HUES64 (cell line): ENCODE measurements around the gene RBBP4.
"Not testable (repeated sequence)": the region's sequence is repeated elsewhere in the genome, so short reads cannot be mapped to it uniquely, and the experiment has no call there.

Experiments
- H3K27ac ChIP-seq: 2 replicates; pipeline ENCODE4 v1.7.0; 2013; ENCODE audit warnings: low read depth, low read length, inconsistent platforms
- H3K27me3 ChIP-seq: 2 replicates; pipeline ENCODE4 v1.6.1; 2013; ENCODE audit warnings: mild to moderate bottlenecking, low read length; ENCODE audit not compliant: insufficient read depth
- H3K36me3 ChIP-seq: 2 replicates; pipeline ENCODE4 v1.6.1; 2013; ENCODE audit warnings: mild to moderate bottlenecking, low read length; ENCODE audit not compliant: insufficient read depth
- H3K4me1 ChIP-seq: 2 replicates; pipeline ENCODE4 v1.6.1; 2013; ENCODE audit warnings: mild to moderate bottlenecking, low read length, moderate library complexity; ENCODE audit not compliant: insufficient read depth
- H3K4me3 ChIP-seq: 2 replicates; pipeline ENCODE4 v1.5.1; 2013; ENCODE audit warnings: mild to moderate bottlenecking, low read length, moderate library complexity
- H3K9ac ChIP-seq: 2 replicates; pipeline ENCODE4 v1.6.1; 2013; ENCODE audit warnings: mild to moderate bottlenecking, low read depth, low read length
- H3K9me3 ChIP-seq: 2 replicates; pipeline ENCODE4 v1.6.1; 2013; ENCODE audit warnings: low read depth, low read length; ENCODE audit not compliant: insufficient read depth
- WGBS: fragments of 150-250, 120-280 bp; methylation state at CpG from one replicate; pipeline ENCODE4 v1.1.7; 2013; ENCODE audit warnings: missing lambda C conversion rate; 5-methylcytosine and 5-hydroxymethylcytosine counted together

RBBP4 gene

DNA sequence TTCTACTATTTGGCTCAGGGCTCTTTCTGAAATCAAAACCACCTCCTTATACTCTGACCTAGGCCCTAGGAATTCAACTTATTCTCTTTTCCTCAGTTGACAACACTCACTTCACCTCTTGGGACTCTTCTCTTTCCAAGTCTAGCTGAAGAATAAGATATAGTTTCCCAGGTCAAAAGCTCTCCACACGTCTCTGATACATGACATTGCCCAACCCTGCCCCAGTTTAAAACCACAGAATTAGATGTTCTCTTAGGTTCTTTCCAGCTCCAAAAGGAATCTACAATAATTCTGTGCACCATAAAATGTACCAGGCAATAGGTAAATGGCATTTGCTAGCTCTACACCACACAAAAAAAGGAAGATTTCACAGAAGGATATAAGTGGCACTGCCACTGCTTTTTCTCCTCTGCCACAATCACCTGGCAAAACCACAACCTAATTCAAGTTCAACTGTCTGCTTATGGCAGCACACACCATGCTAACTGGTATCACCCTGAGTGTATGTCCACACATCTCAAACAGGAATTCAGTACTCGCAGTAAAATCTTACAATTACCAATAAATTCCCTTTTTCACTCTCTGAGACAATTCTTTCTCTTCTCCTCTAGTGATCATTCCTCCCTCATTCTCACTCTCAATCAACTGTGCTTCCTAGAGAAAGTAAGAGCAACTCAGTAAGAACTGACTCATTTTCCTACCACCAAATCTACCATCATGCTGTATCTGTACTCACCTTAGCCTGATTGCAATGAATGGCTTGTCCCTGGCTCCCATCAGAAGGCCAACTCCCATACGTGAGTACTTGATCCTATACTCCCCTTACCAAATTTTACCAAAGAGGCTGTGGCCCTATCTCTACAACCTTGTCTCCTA, 28.0 kb upstream of the RBBP4 start:
- Histone ChIP-seq H3K27me3 (no peaks in the 10 kb centered on the region), H3K36me3 (peaks cover 45% of the 10 kb centered on the region), H3K9ac (no peak overlapping the region), H3K27ac (no peak overlapping the region), H3K4me1 (no peaks in the 10 kb centered on the region), H3K4me3 (no peak overlapping the region), H3K9me3 (no peaks in the 10 kb centered on the region)
- 90% methylated on average over 3 of the region's 3 CpGs for WGBS

- Histone ChIP-seq H3K9me3 (no peaks in the 10 kb centered on the region), H3K27ac (no peak overlapping the region), H3K36me3 (peaks cover 47% of the 10 kb centered on the region)
Measured at GRCh38 chr1:32623775-32624174, 27.2 kb upstream of the RBBP4 start.

GRCh38 chr1:32626176-32626575, 24.8 kb upstream of the RBBP4 start:
- H3K9ac ChIP-seq, result no peak overlapping the region
- 100% methylated on average over 1 of the region's 1 CpG for WGBS
- H3K36me3 ChIP-seq, result peaks cover 55% of the 10 kb centered on the region
- H3K4me3 ChIP-seq, result no peak overlapping the region
- no peaks in the 10 kb centered on the region for H3K4me1 ChIP-seq
- no peaks in the 10 kb centered on the region for H3K27me3 ChIP-seq
- no peaks in the 10 kb centered on the region for H3K9me3 ChIP-seq
- no peak overlapping the region for H3K27ac ChIP-seq

More at GRCh38 chr1:32623775-32624174, 27.2 kb upstream of the RBBP4 start:
- Histone ChIP-seq H3K27me3 (no peaks in the 10 kb centered on the region), H3K9ac (no peak overlapping the region), H3K4me3 (no peak overlapping the region), H3K4me1 (no peaks in the 10 kb centered on the region)
- WGBS, result 96% methylated on average over 5 of the region's 5 CpGs

- Histone ChIP-seq H3K27ac (no peak overlapping the region), H3K27me3 (no peaks in the 10 kb centered on the region), H3K9ac (no peak overlapping the region), H3K9me3 (no peaks in the 10 kb centered on the region), H3K4me1 (peaks cover 3% of the 10 kb centered on the region), H3K4me3 (no peak overlapping the region), H3K36me3 (peaks cover 55% of the 10 kb centered on the region)
- 94% methylated on average over 11 of the region's 11 CpGs for WGBS
Measured at GRCh38 chr1:32627596-32628162, 23.3 kb upstream of the RBBP4 start.

- H3K9me3 ChIP-seq, H3K4me3 ChIP-seq, H3K9ac ChIP-seq, H3K27ac ChIP-seq, H3K27me3 ChIP-seq: not testable (repeated sequence)
- 97% methylated on average over 4 of the region's 4 CpGs for WGBS
- Histone ChIP-seq H3K36me3 (peaks cover 67% of the 10 kb centered on the region), H3K4me1 (peaks cover 15% of the 10 kb centered on the region)
Measured at GRCh38 chr1:32630173-32630572, 20.8 kb upstream of the RBBP4 start.

DNA sequence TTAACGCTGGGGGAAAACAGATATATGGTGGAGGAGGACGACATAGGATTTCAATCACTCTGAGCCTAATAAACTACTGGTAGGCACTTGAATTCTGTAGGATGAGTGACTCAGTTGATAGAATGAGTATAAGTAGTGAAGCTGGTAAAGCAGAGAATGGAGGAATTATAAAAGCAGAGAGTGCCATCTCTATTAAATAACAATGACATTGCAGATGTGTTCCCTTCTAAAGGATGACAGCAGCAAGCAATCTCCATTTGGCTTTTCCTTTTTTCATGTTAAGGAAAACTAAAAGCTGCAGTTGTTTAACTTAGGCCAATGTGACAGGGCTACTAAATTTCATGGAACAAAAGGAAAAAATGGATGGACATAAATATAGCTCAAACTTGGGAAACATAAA, 18.2 kb upstream of the RBBP4 start:
- no peaks in the 10 kb centered on the region for H3K27me3 ChIP-seq
- H3K27ac ChIP-seq, result peak overlapping the region; percentile 67
- WGBS, result 55% methylated on average over 2 of the region's 2 CpGs
- peaks cover 48% of the 10 kb centered on the region for H3K36me3 ChIP-seq
- no peak overlapping the region; the same call in 1 of the 2 replicates for H3K4me3 ChIP-seq
- H3K4me1 ChIP-seq, result peaks cover 37% of the 10 kb centered on the region
- no peaks in the 10 kb centered on the region for H3K9me3 ChIP-seq
- no peak overlapping the region for H3K9ac ChIP-seq

GRCh38 chr1:32635508-32636277, 15.3 kb upstream of the RBBP4 start:
- H3K27ac ChIP-seq, result no peak overlapping the region; the same call in 1 of the 2 replicates
- no peaks in the 10 kb centered on the region for H3K9me3 ChIP-seq
- no peaks in the 10 kb centered on the region for H3K27me3 ChIP-seq
- H3K36me3 ChIP-seq, result peaks cover 42% of the 10 kb centered on the region
- H3K4me3 ChIP-seq, result no peak overlapping the region
- WGBS, result 91% methylated on average over 8 of the region's 8 CpGs
- 0 out of 2 replicates have a peak overlapping the region, but pooled peaks have one; percentile 35 for H3K9ac ChIP-seq
- H3K4me1 ChIP-seq, result peaks cover 37% of the 10 kb centered on the region

- Histone ChIP-seq H3K9ac (peak overlapping the region; percentile 19; the same call in 1 of the 2 replicates), H3K27me3 (no peaks in the 10 kb centered on the region), H3K4me1 (peaks cover 37% of the 10 kb centered on the region), H3K36me3 (peaks cover 31% of the 10 kb centered on the region), H3K4me3 (0 out of 2 replicates have a peak overlapping the region, but pooled peaks have one; percentile 18), H3K27ac (peak overlapping the region; percentile 71), H3K9me3 (no peaks in the 10 kb centered on the region)
- 66% methylated on average over 16 of the region's 16 CpGs for WGBS
Measured at GRCh38 chr1:32636914-32637645, 13.9 kb upstream of the RBBP4 start.

GRCh38 chr1:32639489-32640075, 11.4 kb upstream of the RBBP4 start:
- Histone ChIP-seq H3K9ac (no peak overlapping the region), H3K36me3 (peaks cover 11% of the 10 kb centered on the region), H3K9me3 (no peaks in the 10 kb centered on the region), H3K4me1 (peaks cover 22% of the 10 kb centered on the region), H3K27me3 (no peaks in the 10 kb centered on the region), H3K4me3 (no peak overlapping the region), H3K27ac (no peak overlapping the region)
- WGBS, result 92% methylated on average over 1 of the region's 1 CpG

DNA sequence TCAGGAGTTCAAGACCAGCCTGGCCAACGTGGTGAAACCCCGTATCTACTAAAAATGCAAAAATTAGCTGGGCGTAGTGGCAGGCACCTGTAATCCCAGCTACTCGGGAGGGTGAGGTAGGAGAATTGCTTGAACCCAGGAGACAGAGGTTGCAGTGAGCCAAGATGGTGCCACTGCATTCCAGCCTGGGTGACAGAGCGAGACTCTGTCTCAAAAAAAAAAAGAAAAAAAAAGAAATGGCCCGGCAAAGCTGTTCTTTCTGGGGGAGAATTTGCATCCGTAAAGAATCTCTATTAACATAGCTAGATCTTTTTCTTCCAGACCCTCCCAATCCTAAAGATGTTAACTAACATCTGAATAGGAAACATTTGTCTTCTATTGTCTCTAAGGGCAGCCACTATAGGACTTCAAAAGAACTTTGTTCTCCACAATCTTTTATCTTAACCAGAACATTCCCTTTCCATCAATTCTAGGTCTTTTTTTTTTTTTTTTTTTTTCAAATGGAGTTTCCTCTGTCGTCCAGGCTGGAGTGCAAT, 8.6 kb upstream of the RBBP4 start:
- not testable (repeated sequence) for H3K4me3 ChIP-seq, H3K27me3 ChIP-seq, H3K9me3 ChIP-seq, H3K9ac ChIP-seq, H3K4me1 ChIP-seq
- peak overlapping the region; percentile 81; the same call in 1 of the 2 replicates for H3K27ac ChIP-seq
- 20% methylated on average over 8 of the region's 8 CpGs for whole genome bisulfite sequencing
- peaks cover 13% of the 10 kb centered on the region for H3K36me3 ChIP-seq
